IMR-90 (cell line): ENCODE measurements around the gene EIF2A. TPM values are rescaled to one million over a fixed set of nuclear protein-coding genes. Genes with fewer than 3 reads are reported as not detected.

Experiments
- ATAC-seq: fragments of 200-7000 bp; cut with Tn5 transposase; 2 replicates; pipeline ENCODE4 v1.9.1; 2020; ENCODE audit warnings: low read depth, mild to moderate bottlenecking, moderate library complexity
- BruUV-seq: library from RNA; stranded (reverse); fragments of 400-500 nt; replicated peaks from 2 replicates; lab custom pipeline; 2021; lab: Mats Ljungman, UMichigan
- CTCF ChIA-PET: fragments of 300-600 bp; formaldehyde crosslinking; extraction: SDS; loops from one replicate; lab custom pipeline; 2021; ENCODE audit warnings: antibody characterized with exemption; lab: Yijun Ruan, JAX
- POLR2A ChIA-PET: fragments of 300-600 bp; sonication (Branson Sonifier 250); formaldehyde crosslinking; loops from one replicate; lab custom pipeline; 2022; ENCODE audit warnings: antibody characterized with exemption; ENCODE audit not compliant: unreplicated experiment; lab: Charles Lee
- DNase-seq: peaks from one replicate; pipeline ENCODE4 v3.0.0; 2013
- H2AFZ ChIP-seq: replicated peaks from 2 replicates; pipeline ENCODE3; 2013; ENCODE audit warnings: low read length, mild to moderate bottlenecking; ENCODE audit not compliant: poor library complexity
- H2AK5ac ChIP-seq: 2 replicates; pipeline ENCODE4 v1.6.1; 2013; ENCODE audit warnings: low read depth, low read length, inconsistent platforms
- H2AK9ac ChIP-seq: replicated peaks from 2 replicates; pipeline ENCODE3; 2013; ENCODE audit warnings: mild to moderate bottlenecking, low read depth, low read length, moderate library complexity; ENCODE audit not compliant: poor library complexity
- H2BK120ac ChIP-seq: 2 replicates; pipeline ENCODE4 v1.6.1; 2013; ENCODE audit warnings: low read depth, low read length, inconsistent platforms
- H2BK15ac ChIP-seq: 3 replicates; pipeline ENCODE4 v1.6.1; 2013; ENCODE audit warnings: low read depth, low read length, inconsistent platforms
- H2BK20ac ChIP-seq: 2 replicates; pipeline ENCODE4 v1.6.1; 2013; ENCODE audit warnings: low read depth, mild to moderate bottlenecking, inconsistent platforms, low read length, moderate library complexity
- H2BK5ac ChIP-seq: 2 replicates; pipeline ENCODE4 v1.6.1; 2013; ENCODE audit warnings: mild to moderate bottlenecking, low read depth, low read length, inconsistent platforms; ENCODE audit not compliant: poor library complexity, severe bottlenecking
- H3K14ac ChIP-seq: replicated peaks from 2 replicates; pipeline ENCODE4 v1.6.1; 2013; ENCODE audit warnings: low read depth, low read length, inconsistent platforms
- H3K18ac ChIP-seq: 2 replicates; pipeline ENCODE4 v1.6.1; 2013; ENCODE audit warnings: low read depth, low read length, control low read depth
- H3K23ac ChIP-seq: 2 replicates; pipeline ENCODE4 v1.6.1; 2013; ENCODE audit warnings: low read depth, low read length, inconsistent platforms
- H3K27ac ChIP-seq: 2 replicates; pipeline ENCODE4 v1.5.1; 2013; ENCODE audit warnings: mild to moderate bottlenecking, control low read depth, low read length; ENCODE audit not compliant: insufficient read depth
- H3K27me3 ChIP-seq: 2 replicates; pipeline ENCODE4 v1.6.1; 2013; ENCODE audit warnings: low read length; ENCODE audit not compliant: control insufficient read depth, insufficient read depth
- H3K36me3 ChIP-seq: 2 replicates; pipeline ENCODE4 v1.6.1; 2013; ENCODE audit warnings: low read length, mixed read lengths; ENCODE audit not compliant: control insufficient read depth, insufficient read depth
- H3K4ac ChIP-seq: 2 replicates; pipeline ENCODE4 v1.6.1; 2013; ENCODE audit warnings: low read depth, low read length, inconsistent platforms
- H3K4me1 ChIP-seq: 2 replicates; pipeline ENCODE4 v1.6.1; 2013; ENCODE audit warnings: low read length, mixed read lengths; ENCODE audit not compliant: control insufficient read depth, insufficient read depth
- H3K4me2 ChIP-seq: 2 replicates; pipeline ENCODE4 v1.6.1; 2013; ENCODE audit warnings: low read depth, mild to moderate bottlenecking, control low read depth, low read length, moderate library complexity
- H3K4me3 ChIP-seq: 2 replicates; pipeline ENCODE4 v1.5.1; 2013; ENCODE audit warnings: low read depth, mild to moderate bottlenecking, control low read depth, low read length, moderate library complexity; ENCODE audit not compliant: insufficient read depth
- H3K56ac ChIP-seq: 2 replicates; pipeline ENCODE4 v1.6.1; 2013; ENCODE audit warnings: low read length, inconsistent platforms; ENCODE audit not compliant: insufficient read depth; ENCODE audit errors: extremely low read depth
- H3K79me1 ChIP-seq, 2 experiments: 2 replicates each; pipeline ENCODE4 v1.6.1; 2013; ENCODE audit warnings: low read length in 2 of 2, inconsistent platforms in 1 of 2, low read depth in 1 of 2
- H3K9ac ChIP-seq: 2 replicates; pipeline ENCODE4 v1.6.1; 2013; ENCODE audit warnings: low read depth, low read length, control low read depth
- H3K9me1 ChIP-seq: 2 replicates; pipeline ENCODE4 v1.6.1; 2013; ENCODE audit warnings: low read length, inconsistent platforms; ENCODE audit not compliant: insufficient read depth
- H3K9me3 ChIP-seq: 2 replicates; pipeline ENCODE4 v1.6.1; 2013; ENCODE audit warnings: low read length; ENCODE audit not compliant: control insufficient read depth, insufficient read depth
- H4K20me1 ChIP-seq: 2 replicates; pipeline ENCODE4 v1.6.1; 2013; ENCODE audit warnings: low read length, inconsistent platforms; ENCODE audit not compliant: insufficient read depth
- H4K5ac ChIP-seq: 2 replicates; pipeline ENCODE4 v1.6.1; 2013; ENCODE audit warnings: mild to moderate bottlenecking, low read depth, low read length, control low read depth
- H4K8ac ChIP-seq, 2 experiments: 2 replicates each; pipeline ENCODE4 v1.6.1; 2013; ENCODE audit warnings: low read depth in 2 of 2, low read length in 2 of 2, control low read depth in 1 of 2, inconsistent platforms in 1 of 2
- H4K91ac ChIP-seq: 2 replicates; pipeline ENCODE4 v1.6.1; 2013; ENCODE audit warnings: low read depth, low read length, inconsistent platforms; ENCODE audit not compliant: insufficient read depth
- BHLHE40 ChIP-seq: fragments of 150-350 bp; IDR thresholded peaks from 2 replicates; pipeline ENCODE4 v1.6.1; 2016; ENCODE audit warnings: mild to moderate bottlenecking, low read depth, low read length
- CHD1 ChIP-seq: IDR thresholded peaks from 2 replicates; pipeline ENCODE4 v1.6.1; 2012; ENCODE audit warnings: low read depth, low read length, improper control_type of control experiment
- FOS ChIP-seq: fragments of 150-350 bp; IDR thresholded peaks from 2 replicates; pipeline ENCODE4 v1.6.1; 2016; ENCODE audit warnings: low read depth, low read length
- MAFK ChIP-seq: IDR thresholded peaks from 2 replicates; pipeline ENCODE4 v1.6.1; 2012; ENCODE audit warnings: low read depth, low read length, improper control_type of control experiment
- MAZ ChIP-seq: IDR thresholded peaks from 2 replicates; pipeline ENCODE4 v1.6.1; 2012; ENCODE audit warnings: low read depth, mild to moderate bottlenecking, low read length, improper control_type of control experiment, moderate library complexity, borderline replicate concordance
- MXI1 ChIP-seq: IDR thresholded peaks from 2 replicates; pipeline ENCODE4 v1.6.1; 2012; ENCODE audit warnings: low read depth, mild to moderate bottlenecking, low read length, moderate library complexity, borderline replicate concordance
- RAD21 ChIP-seq: IDR thresholded peaks from 2 replicates; pipeline ENCODE4 v1.6.1; 2012; ENCODE audit warnings: low read length, improper control_type of control experiment
- RFX5 ChIP-seq: IDR thresholded peaks from 2 replicates; pipeline ENCODE4 v1.8.0; 2012; ENCODE audit warnings: low read depth, mild to moderate bottlenecking, low read length, moderate library complexity
- SMC3 ChIP-seq: fragments of 150-350 bp; IDR thresholded peaks from 2 replicates; pipeline ENCODE4 v1.6.1; 2016; ENCODE audit warnings: low read depth, mild to moderate bottlenecking, antibody characterized with exemption, low read length, moderate library complexity
- WGBS, 2 experiments: methylation state at CpG; one replicate each; pipeline versions ENCODE4 v1.1.5 to v1.1.7; 2013; ENCODE audit warnings: missing lambda C conversion rate in 2 of 2; ENCODE audit not compliant: insufficient read length in 1 of 2; ENCODE audit errors: extremely low coverage in 2 of 2; 5-methylcytosine and 5-hydroxymethylcytosine counted together
- dilution Hi-C: fragments of 300-500 bp; cut with HindIII; formaldehyde crosslinking; loops from one replicate; pipeline ENCODE4 v1.14.3; 2018; ENCODE audit warnings: low sequenced_read_pairs; ENCODE audit not compliant: unreplicated experiment
- in situ Hi-C: fragments of 300-500 bp; cut with MboI; formaldehyde crosslinking; loops from 3 replicates; pipeline ENCODE4 v1.14.3; 2019; ENCODE audit warnings: low sequenced_read_pairs, inconsistent platforms, mixed read lengths
- intact Hi-C: fragments of 100-400 bp; cut with micrococcal nuclease; formaldehyde crosslinking; loops from 2 replicates; pipeline ENCODE4 v1.10.0; 2022
- polyA plus RNA-seq, 3 experiments: library from polyadenylated mRNA; depleted of rRNA; stranded (reverse); fragments of >200 nt; gene quantifications; 2 replicates each; pipeline ENCODE4 v1.2.3, GENCODE V29; 2012; ENCODE audit warnings: low replicate concordance in 1 of 3
- total RNA-seq: library from RNA; depleted of rRNA; stranded (reverse); fragments of >200 nt; gene quantifications from 2 replicates; pipeline ENCODE4 v1.2.3, GENCODE V29; 2012
- TF ChIP-seq, protein P1 (sequence below): fragments of 150-350 bp; IDR thresholded peaks from 2 replicates; pipeline ENCODE4 v1.6.1; 2016; ENCODE audit warnings: low read depth, mild to moderate bottlenecking, low read length, moderate library complexity, borderline replicate concordance

EIF2A gene
- total and polyA plus RNA-seq, 2 of the 4 experiments (the other 2 are of a cell fraction) = 61.2 to 166 TPM

DNA sequence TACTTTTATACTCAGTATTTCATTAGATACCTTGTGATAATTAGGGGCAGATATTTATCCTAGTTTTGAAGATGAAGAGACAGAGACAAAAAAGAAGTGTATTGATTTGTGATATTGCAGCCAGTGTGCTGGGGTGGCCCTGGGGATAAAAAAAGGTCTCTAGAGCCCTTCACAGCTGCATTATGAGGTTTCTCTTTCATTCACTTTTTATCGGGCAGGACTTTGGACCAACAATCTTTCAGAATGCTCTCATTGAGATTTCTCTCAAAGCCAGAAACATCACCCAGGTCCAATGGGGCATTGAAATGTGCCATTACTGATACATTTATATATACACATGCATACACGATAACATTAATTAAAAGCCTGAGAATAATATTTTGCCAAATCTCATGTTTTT, 36.0 kb downstream of the EIF2A start:
- Histone ChIP-seq H2BK5ac (no peak overlapping the region), H4K91ac (no peak overlapping the region), H4K20me1 (no peaks in the 10 kb centered on the region), H3K56ac (no peak overlapping the region), H3K36me3 (peaks cover 15% of the 10 kb centered on the region), H3K18ac (no peak overlapping the region), H3K4ac (no peak overlapping the region), H3K4me3 (no peak overlapping the region), H2BK120ac (no peak overlapping the region), H2AK5ac (no peak overlapping the region), H3K27me3 (no peaks in the 10 kb centered on the region), H3K27ac (no peak overlapping the region), H2AFZ (no peak overlapping the region), H3K4me1 (no peaks in the 10 kb centered on the region), H3K79me1 (peaks cover 5 to 7% of the 10 kb centered on the region in 2 experiments; a peak in 3 of 4 replicates), H3K9me1 (0 out of 2 replicates have a peak, but pooled peaks cover 2% of the 10 kb centered on the region), H3K4me2 (no peak overlapping the region), H2BK20ac (no peak overlapping the region), H3K9ac (no peak overlapping the region), H2AK9ac (no peak overlapping the region), H4K5ac (no peak overlapping the region), H4K8ac (no peak overlapping the region), H3K23ac (no peak overlapping the region), H2BK15ac (no peak overlapping the region), H3K14ac (no peak overlapping the region), H3K9me3 (no peaks in the 10 kb centered on the region)
- DNase-seq = no peak
- in situ Hi-C loops = no loop called here
- intact Hi-C loops = no loop called here
- BruUV-seq = no TSS peak
- CTCF ChIA-PET = no interaction called here
- ATAC-seq = no peak
- dilution Hi-C loops = no loop called here
- POLR2A ChIA-PET = no interaction called here
- 100% methylated on average over 1 of the region's 2 CpGs; no CpG with 5 or more reads in 1 of the 2 experiments for WGBS, 2 experiments
- TF ChIP-seq MAZ (no peak), BHLHE40 (no peak), RAD21 (no peak), CHD1 (no peak), FOS (no peak), MXI1 (no peak), RFX5 (no peak), SMC3 (no peak), MAFK (no peak)
- TF ChIP-seq, protein P1, sequence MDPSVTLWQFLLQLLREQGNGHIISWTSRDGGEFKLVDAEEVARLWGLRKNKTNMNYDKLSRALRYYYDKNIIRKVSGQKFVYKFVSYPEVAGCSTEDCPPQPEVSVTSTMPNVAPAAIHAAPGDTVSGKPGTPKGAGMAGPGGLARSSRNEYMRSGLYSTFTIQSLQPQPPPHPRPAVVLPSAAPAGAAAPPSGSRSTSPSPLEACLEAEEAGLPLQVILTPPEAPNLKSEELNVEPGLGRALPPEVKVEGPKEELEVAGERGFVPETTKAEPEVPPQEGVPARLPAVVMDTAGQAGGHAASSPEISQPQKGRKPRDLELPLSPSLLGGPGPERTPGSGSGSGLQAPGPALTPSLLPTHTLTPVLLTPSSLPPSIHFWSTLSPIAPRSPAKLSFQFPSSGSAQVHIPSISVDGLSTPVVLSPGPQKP = no peak
